HepG2 (cell line): ENCODE measurements around the gene HSF4. TPM values are rescaled to one million over a fixed set of nuclear protein-coding genes. Genes with fewer than 3 reads are reported as not detected.

Experiments used
- AGO1 ChIP-seq: fragments of 200-400 bp; formaldehyde crosslinking; IDR thresholded peaks from 2 replicates; pipeline ENCODE4 v1.6.1; 2017; ENCODE audit warnings: mild to moderate bottlenecking, low read depth, low read length, moderate library complexity; ENCODE audit not compliant: poor library complexity, severe bottlenecking
- ETV5 ChIP-seq: IDR thresholded peaks from 2 replicates; pipeline ENCODE4 v1.6.1; 2018; ENCODE audit warnings: missing biosample characterization, missing genetic modification reagents, inconsistent platforms, borderline replicate concordance
- FIP1L1 ChIP-seq: fragments of 200-400 bp; formaldehyde crosslinking; IDR thresholded peaks from 2 replicates; pipeline ENCODE4 v1.6.1; 2018; ENCODE audit warnings: low read depth, mild to moderate bottlenecking, low read length, moderate library complexity, borderline replicate concordance; ENCODE audit not compliant: insufficient read depth
- FOXA3 ChIP-seq: IDR thresholded peaks from 2 replicates; pipeline ENCODE4 v1.6.1; 2016; ENCODE audit warnings: missing genetic modification reagents, missing compliant biosample characterization
- HNRNPK ChIP-seq: fragments of 200-400 bp; formaldehyde crosslinking; IDR thresholded peaks from 2 replicates; pipeline ENCODE4 v1.6.1; 2018; ENCODE audit warnings: low read length, low read depth, moderate library complexity, mild to moderate bottlenecking; ENCODE audit not compliant: poor library complexity, severe bottlenecking
- KDM5B ChIP-seq: sonication (generic); formaldehyde crosslinking; IDR thresholded peaks from 2 replicates; pipeline ENCODE4 v1.4.0; 2020; ENCODE audit warnings: missing genetic modification reagents, mild to moderate bottlenecking, borderline replicate concordance
- MXD3 ChIP-seq: IDR thresholded peaks from 2 replicates; pipeline ENCODE4 v1.6.1; 2016; ENCODE audit warnings: mild to moderate bottlenecking, missing biosample characterization, missing genetic modification reagents
- NFIB ChIP-seq: sonication (generic); formaldehyde crosslinking; IDR thresholded peaks from 2 replicates; pipeline ENCODE4 v1.9.0; 2021; ENCODE audit warnings: missing genetic modification reagents, mild to moderate bottlenecking, borderline replicate concordance
- POLR2AphosphoS5 ChIP-seq: IDR thresholded peaks from 2 replicates; pipeline ENCODE4 v1.6.1; 2012; ENCODE audit warnings: low read depth, low read length
- SKI ChIP-seq: fragments of 450-650 bp; IDR thresholded peaks from one replicate; pipeline ENCODE4 v1.6.1; 2018; ENCODE audit warnings: mild to moderate bottlenecking; ENCODE audit not compliant: partially characterized antibody
- TCF12 ChIP-seq, 2 experiments: fragments of 450-650 bp in 1 of 2; sonication (generic) in 1 of 2; formaldehyde crosslinking in 1 of 2; IDR thresholded peaks; 2 replicates each; pipeline versions ENCODE4 v1.6.1 to v1.8.0; 2017 to 2022; ENCODE audit warnings: antibody characterized with exemption in 1 of 2, mild to moderate bottlenecking in 1 of 2, missing genetic modification reagents in 1 of 2, moderate library complexity in 1 of 2
- TP53 ChIP-seq: sonication (generic); formaldehyde crosslinking; conservative IDR thresholded peaks from 2 replicates; pipeline ENCODE4 v1.4.0; 2020; ENCODE audit warnings: missing genetic modification reagents
- ZC3H13 ChIP-seq: sonication (generic); formaldehyde crosslinking; IDR thresholded peaks from 2 replicates; pipeline ENCODE4 v1.8.1; 2023; ENCODE audit warnings: mild to moderate bottlenecking, missing genetic modification reagents, moderate library complexity
- ZMYM4 ChIP-seq: sonication (generic); formaldehyde crosslinking; IDR thresholded peaks from 2 replicates; pipeline ENCODE4 v1.8.1; 2023; ENCODE audit warnings: mild to moderate bottlenecking, missing genetic modification reagents
- ZNF503 ChIP-seq: sonication (generic); formaldehyde crosslinking; IDR thresholded peaks from 2 replicates; pipeline ENCODE4 v1.4.0; 2020; ENCODE audit warnings: missing genetic modification reagents
- ZNF576 ChIP-seq: sonication (generic); formaldehyde crosslinking; IDR thresholded peaks from 2 replicates; pipeline ENCODE4 v1.4.0; 2020; ENCODE audit warnings: mild to moderate bottlenecking, missing genetic modification reagents
- polyA plus RNA-seq, 8 experiments: library from polyadenylated mRNA; depleted of rRNA in 3 of 8; stranded (reverse) in 7 of 8; unstranded in 1 of 8; fragments of >200 nt; fragmentation: Illumina TruSeq in 4 of 8; extraction: Trizol in 4 of 8; gene quantifications; 2 replicates each; pipeline versions ENCODE4 v1.2.1 to v1.2.3, GENCODE V29; 2011 to 2016; ENCODE audit warnings: low read depth in 4 of 8, missing spikeins in 1 of 8, mixed read lengths in 1 of 8; ENCODE audit not compliant: insufficient read depth in 1 of 8
- total RNA-seq, 5 experiments: library from RNA; depleted of rRNA; stranded (reverse); fragments of >200 nt; fragmentation: Illumina TruSeq; extraction: Trizol; gene quantifications; 2 replicates each; pipeline ENCODE4 v1.2.3, GENCODE V29; 2016; ENCODE audit warnings: low read depth in 1 of 5
- TF ChIP-seq, protein P1 (sequence below), 2 experiments: sonication (generic) in 1 of 2; formaldehyde crosslinking in 1 of 2; IDR thresholded peaks; 2 replicates each; pipeline versions ENCODE4 v1.4.0 to v1.6.1; 2016 to 2020; ENCODE audit warnings: borderline replicate concordance in 1 of 2, low read depth in 1 of 2, mild to moderate bottlenecking in 1 of 2, missing genetic modification reagents in 1 of 2
- TF ChIP-seq, protein P2 (sequence below): sonication (generic); formaldehyde crosslinking; IDR thresholded peaks from 2 replicates; pipeline ENCODE4 v1.5.0; 2020; ENCODE audit warnings: missing genetic modification reagents, mild to moderate bottlenecking, borderline replicate concordance

The HSF4 gene
- total and polyA plus RNA-seq, 2 of the 13 experiments (the other 11 are each of a cell fraction or from before 2014, with no cell fraction given), result 3.5 to 16.9 TPM

DNA sequence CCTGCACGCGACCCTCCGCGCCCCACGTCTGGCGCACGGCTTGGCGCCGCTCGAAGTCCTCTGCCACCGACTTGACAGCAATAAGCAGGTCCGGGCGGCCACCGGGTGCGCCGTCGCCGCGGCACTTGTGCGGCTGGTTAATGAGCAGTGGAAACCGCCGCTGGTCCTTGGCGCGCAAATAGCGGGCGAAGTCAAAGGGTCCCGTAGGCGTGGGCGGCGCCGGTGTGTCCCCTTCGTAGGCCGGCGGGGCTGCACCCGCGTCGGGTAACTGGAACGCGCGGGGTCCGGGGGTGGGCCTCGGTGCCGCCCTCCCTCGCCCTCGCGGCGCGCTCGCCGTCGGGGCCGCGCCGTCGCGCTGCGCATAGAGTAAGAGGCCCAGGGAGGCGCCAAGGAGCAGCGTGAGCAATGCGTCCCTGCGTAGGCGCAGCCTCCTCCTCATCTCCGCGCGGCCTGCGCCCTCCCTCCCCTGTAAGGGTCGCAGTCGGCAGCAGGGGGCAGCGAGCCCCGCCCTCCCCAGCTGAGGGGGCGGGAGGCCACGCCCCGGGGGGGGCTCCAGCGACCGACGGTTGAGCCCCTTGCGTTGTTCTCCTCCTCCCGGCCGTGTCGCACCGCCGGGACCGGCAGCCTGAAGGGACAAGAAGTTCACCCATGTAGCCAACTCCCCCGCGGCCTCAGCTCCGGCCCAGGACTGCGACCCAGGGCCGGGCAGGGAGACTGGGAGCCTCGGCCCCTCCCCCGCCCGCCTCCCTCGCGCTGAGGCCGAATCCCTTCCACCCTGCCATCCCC, 14.3 kb upstream of the HSF4 start (continued):
- TF ChIP-seq, protein P1, sequence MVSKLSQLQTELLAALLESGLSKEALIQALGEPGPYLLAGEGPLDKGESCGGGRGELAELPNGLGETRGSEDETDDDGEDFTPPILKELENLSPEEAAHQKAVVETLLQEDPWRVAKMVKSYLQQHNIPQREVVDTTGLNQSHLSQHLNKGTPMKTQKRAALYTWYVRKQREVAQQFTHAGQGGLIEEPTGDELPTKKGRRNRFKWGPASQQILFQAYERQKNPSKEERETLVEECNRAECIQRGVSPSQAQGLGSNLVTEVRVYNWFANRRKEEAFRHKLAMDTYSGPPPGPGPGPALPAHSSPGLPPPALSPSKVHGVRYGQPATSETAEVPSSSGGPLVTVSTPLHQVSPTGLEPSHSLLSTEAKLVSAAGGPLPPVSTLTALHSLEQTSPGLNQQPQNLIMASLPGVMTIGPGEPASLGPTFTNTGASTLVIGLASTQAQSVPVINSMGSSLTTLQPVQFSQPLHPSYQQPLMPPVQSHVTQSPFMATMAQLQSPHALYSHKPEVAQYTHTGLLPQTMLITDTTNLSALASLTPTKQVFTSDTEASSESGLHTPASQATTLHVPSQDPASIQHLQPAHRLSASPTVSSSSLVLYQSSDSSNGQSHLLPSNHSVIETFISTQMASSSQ (IDR thresholded peaks at IDR 0.05; ENCODE audit: low read depth), result no peak
- TF ChIP-seq, protein P1 (CRISPR knock-in tag; IDR thresholded peaks at IDR 0.05; ENCODE audit: borderline replicate concordance), result 0 out of 2 replicates have a peak, but pooled peaks have one; percentile 16
- TF ChIP-seq KDM5B (CRISPR knock-in tag) (peak; percentile 22; the same call in 1 of the 2 replicates), TCF12 (IDR thresholded peaks at IDR 0.05) (no peak), TCF12 (CRISPR knock-in tag; IDR thresholded peaks at IDR 0.05) (0 out of 2 replicates have a peak, but pooled peaks have one; percentile 41), ETV5 (CRISPR knock-in tag) (peak; percentile 28; the same call in 1 of the 2 replicates), MXD3 (CRISPR knock-in tag) (0 out of 2 replicates have a peak, but pooled peaks have one; percentile 52), AGO1 (peak; percentile 98), TP53 (CRISPR knock-in tag) (no peak), HNRNPK (peak; percentile 79), ZNF576 (CRISPR knock-in tag) (no peak), ZNF503 (CRISPR knock-in tag) (peak; percentile 27; the same call in 1 of the 2 replicates), FOXA3 (CRISPR knock-in tag) (no peak), NFIB (no peak), FIP1L1 (0 out of 2 replicates have a peak, but pooled peaks have one; percentile 7), ZC3H13 (no peak), SKI (no peak), ZMYM4 (CRISPR knock-in tag) (0 out of 2 replicates have a peak, but pooled peaks have one; percentile 19), POLR2AphosphoS5 (peak; percentile 23; the same call in 1 of the 2 replicates)
- TF ChIP-seq, protein P2, sequence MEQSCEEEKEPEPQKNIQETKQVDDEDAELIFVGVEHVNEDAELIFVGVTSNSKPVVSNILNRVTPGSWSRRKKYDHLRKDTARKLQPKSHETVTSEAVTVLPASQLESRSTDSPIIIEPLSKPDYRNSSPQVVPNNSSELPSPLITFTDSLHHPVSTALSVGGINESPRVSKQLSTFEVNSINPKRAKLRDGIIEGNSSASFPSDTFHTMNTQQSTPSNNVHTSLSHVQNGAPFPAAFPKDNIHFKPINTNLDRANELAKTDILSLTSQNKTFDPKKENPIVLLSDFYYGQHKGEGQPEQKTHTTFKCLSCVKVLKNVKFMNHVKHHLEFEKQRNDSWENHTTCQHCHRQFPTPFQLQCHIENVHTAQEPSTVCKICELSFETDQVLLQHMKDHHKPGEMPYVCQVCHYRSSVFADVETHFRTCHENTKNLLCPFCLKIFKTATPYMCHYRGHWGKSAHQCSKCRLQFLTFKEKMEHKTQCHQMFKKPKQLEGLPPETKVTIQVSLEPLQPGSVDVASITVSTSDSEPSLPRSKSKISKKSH, result no peak
